GM19455 (cell line): ENCODE measurements around the gene LRRC25.

Experiments
- ATAC-seq: cut with Tn5 transposase; IDR thresholded peaks from one replicate; pipeline ENCODE4 v1.9.1; 2021; ENCODE audit not compliant: unreplicated experiment

LRRC25 gene

DNA sequence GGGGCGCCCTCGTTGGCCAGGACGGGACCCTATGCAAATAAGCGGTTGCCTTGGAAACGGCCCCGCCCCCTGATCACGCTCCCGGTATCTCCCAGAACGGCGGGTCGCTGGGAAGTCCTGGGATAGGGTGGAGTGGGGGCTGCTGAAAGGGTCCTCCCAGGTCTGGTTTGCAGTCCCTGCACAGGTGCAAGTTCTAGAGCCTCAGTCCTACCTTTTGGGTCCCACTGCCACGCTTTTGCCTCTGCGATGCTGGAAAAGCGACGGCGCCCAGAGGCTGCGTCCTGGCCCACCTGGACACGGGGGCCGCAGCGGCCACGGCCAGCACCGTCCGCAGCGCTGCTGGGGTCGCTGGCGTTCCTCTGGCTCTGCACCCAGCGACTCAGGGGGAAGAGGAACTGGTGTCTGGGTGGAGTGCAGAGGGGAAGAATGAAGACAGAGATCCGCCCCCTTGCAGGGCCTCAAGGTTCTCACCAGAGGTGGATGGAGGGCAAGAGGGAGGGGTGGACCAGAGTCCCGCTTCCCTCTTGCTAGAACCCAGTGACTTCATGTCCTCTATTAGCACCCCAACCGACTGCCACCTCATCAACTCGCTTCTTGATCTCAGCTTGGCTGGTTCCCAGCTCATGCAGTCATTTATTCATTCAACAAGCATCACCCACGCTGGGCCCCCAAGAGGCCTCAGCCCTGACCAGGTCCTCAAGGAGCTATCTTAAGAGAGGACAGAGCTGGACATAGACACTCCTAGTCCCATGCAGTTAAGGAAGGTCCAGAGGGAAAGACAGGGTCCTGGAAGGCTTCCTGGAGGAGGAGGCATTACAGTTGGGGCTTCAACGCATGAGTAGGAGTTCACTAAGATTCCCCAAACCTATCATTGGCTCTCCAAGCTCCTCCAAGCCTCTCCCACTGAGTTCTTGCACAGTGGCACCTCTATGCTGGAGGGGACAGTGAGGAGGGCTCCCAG is at the start of gene LRRC25:
TSS of gene LRRC25 (minus strand) at position 381 of the 961 bp plus-strand sequence. CDS start 659 bp downstream, outside the sequence.
- no peak for ATAC-seq

- no peak for ATAC-seq
Measured at GRCh38 chr19:18446811-18447359, 49.5 kb upstream of the LRRC25 start.

DNA sequence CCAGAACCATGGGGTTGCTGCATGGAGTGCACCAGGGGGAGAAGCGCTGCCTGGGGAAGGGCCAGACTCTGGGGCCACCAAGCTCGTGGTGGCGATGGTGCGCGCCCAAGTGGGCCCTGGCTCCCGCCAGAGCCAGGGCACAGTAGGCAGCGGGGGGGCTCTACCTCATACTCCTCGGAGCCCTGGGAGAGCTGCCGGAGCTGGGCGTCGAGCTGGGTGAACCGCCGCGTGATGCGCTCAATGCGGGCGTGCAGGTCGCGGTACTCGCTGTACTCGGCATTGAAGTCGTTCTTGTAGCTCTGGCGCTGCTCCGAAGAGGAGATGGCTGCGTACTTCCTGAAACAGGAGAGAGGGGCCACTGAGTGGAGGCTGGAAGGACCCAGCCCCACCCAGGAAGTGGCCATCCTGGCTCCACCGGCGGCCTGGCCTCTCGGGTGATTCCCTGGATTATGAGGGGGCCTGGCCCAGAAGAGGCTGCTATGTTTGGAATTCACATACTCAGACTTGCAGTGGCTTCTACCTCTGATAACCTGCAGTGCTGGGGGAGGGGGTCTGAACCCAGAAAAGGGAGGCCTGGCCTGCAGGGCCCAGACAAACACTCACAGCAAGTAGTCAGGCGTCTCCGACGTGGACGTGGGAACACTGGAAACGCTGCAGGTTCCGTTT is 48.9 kb upstream of the LRRC25 start:
- ATAC-seq, result no peak

- no peak for ATAC-seq
Measured at GRCh38 chr19:18445262-18445948, 48.0 kb upstream of the LRRC25 start.

GRCh38 chr19:18444513-18444912 is 47.1 kb upstream of the LRRC25 start:
- ATAC-seq, result no peak

DNA sequence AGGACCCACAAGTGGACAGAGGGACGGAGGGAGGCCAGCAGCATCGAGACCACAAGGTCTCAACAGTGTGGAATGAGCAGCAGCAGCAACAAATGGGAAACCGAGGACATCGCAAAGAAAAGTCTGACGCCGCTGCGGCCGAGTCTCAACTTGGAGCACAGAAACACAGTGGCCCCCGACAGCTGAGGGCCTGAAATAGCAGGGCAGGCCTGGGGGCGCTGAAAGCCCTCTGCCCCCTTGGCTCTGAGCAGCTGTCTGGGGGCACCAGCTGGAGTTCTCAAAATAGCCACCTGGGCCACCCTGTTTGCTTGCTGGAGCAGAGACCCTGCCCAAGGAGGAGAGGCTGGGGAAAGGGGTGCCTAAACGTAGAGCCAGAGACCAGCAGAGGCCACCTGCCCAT is 46.4 kb upstream of the LRRC25 start:
- no peak for ATAC-seq

GRCh38 chr19:18443406-18443805 is 46.0 kb upstream of the LRRC25 start:
- ATAC-seq, result no peak

- ATAC-seq, result no peak
Measured at GRCh38 chr19:18442941-18443340, 45.5 kb upstream of the LRRC25 start.

DNA sequence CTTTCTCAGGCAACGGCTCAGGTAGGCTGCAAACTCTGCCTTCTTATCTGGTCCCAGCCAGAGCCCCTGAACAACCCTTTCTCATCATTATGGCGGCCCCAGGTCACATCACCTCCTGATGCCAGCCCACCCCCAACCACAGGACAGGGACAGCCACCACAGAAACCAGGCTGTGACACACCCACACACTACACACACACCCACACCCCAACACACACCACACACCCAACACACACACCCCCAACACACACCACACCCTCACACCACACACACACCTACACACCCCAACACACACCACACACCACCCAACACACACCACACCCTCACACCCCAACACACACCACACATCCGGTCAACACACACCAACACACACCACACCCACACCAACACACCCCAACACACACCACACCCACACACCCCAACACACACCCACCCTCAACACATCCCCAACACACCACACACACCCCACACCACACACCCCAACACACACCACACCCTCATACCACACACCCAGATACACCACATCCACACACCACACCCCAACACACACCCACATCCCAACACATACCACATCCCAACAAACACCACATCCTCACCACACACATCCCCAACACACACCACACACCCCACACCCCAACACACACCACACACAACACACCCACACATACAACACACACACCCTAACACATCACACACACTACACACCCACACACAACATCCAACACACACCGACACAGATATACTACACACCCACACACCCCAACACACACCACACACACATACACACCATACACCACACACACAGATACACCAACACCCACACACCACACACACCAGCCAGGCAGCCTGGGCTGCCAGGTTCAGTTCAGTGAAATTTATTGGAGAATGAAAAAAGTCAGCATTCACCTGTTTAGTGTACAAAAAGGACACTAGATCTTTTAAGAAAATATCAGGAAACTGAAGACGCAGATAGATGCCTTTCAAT is 44.7 kb upstream of the LRRC25 start:
- no peak for ATAC-seq

DNA sequence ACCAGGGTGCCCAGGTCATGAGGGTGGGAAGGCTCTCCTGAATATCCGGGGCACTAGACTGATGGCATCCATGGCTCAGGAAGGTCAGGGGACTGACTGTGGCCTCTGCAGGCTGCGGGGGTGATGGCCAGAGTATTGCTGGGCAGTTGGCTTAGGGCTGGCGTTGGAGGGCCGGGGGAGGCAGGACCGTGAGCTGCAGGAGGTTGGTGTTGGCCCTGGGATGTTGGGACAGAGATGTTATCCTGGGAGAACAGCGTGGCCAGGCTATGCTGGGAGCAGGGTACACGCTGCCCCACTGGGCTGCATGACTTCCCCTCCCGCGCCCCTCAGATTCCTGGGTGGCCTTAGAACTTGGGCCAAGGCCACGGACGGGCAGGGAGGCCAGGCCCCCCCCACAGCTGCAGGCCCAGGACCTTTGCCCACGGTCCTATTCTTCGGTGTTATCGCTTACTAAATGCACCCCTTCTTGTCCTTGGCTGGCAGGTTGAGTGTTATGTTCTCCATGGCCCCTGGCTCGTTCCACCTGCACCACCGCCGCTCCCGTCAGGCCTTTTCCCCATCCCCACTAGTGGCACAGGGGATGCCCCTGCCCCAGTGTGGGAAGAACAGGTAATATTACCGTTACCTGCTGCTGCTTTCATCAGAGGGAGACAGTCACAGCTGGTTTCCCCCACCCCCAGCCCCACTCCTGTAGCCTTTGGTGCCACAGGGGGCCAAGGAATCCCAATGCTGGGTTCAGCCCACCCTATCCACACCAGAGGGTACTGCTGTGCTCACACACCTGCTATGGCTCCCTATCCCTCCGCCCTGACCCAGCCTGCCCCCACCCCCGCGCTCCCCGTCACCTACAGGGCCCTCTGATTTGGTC is 43.7 kb upstream of the LRRC25 start:
- ATAC-seq, result no peak

GRCh38 chr19:18440415-18440877 is 43.0 kb upstream of the LRRC25 start:
- no peak for ATAC-seq

GRCh38 chr19:18439910-18440237 is 42.5 kb upstream of the LRRC25 start:
- ATAC-seq, result no peak

DNA sequence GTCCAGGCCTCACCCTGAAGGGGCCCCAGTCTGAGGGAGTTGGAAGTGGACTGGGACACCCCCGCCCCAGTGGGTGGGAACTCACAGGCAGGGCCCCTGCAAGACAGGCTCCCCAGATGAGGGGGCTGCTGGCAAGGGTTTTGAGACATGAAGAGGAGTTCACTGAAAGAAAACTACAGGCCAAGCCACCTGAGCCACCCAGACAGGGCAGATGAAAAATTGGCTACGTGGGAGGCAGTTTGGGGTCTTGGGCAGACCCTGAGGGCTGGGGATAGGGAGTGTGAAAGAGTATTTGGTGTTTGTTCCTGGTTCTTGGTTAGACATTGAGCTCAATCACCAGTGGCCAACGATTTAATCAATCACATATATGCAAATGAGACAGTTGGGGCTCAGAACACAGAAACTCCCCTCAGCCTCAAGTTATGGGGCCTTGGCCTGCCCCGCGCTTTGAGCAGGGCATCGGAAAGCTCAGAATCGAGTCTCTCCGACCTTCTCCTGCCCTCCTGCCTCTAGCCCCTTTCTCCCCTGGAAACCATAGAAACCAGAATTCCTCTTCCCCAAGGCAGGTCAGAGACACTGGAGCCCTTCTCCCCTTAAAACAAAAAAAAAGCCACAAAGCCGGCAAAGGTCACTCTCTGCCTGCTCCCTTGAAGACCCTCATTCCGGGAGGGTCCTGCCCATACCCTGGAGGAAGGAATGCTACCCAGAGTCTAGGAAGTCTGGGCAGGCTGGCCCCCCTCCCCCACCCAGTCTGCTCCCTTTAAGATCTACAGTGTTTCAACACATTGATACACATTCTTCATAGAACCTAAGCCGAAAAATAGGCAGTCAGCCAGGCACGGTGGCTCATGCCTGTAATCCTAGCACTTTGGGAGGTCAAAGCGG is 41.8 kb upstream of the LRRC25 start:
- no peak for ATAC-seq

DNA sequence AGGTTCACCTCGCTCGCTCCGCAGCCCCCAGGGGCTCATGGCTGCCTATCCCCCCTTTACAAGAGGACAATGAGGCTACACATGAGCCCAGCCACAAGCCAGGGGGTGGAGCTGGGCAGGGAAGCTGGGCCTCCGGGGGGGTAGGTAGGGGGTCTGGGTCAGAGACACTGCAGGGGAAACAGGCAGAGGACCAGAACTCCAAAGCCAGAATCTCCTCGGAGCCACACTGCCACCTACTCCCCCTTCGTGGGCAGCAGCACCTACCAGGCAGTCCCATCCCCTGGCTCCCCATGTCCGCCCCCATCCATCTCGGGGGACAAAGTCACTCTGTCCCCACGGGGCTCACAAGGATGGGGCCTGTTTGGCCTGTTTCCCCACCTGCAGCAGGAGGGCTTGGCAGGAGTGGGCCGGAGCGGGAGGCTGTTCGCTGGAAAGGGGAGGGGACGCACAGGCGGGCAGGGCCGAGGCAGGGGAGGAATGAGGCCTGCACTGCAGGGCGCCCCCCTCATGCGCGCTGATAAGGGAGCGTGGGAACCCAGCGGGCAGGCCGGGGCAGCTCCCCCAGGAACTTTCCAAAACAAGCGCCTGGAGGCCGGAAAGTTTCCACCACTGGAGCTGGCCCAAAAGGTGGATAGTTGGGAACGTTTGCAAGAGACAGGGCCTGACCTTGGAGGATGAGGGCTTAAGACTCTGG is 41.1 kb upstream of the LRRC25 start:
- no peak for ATAC-seq

DNA sequence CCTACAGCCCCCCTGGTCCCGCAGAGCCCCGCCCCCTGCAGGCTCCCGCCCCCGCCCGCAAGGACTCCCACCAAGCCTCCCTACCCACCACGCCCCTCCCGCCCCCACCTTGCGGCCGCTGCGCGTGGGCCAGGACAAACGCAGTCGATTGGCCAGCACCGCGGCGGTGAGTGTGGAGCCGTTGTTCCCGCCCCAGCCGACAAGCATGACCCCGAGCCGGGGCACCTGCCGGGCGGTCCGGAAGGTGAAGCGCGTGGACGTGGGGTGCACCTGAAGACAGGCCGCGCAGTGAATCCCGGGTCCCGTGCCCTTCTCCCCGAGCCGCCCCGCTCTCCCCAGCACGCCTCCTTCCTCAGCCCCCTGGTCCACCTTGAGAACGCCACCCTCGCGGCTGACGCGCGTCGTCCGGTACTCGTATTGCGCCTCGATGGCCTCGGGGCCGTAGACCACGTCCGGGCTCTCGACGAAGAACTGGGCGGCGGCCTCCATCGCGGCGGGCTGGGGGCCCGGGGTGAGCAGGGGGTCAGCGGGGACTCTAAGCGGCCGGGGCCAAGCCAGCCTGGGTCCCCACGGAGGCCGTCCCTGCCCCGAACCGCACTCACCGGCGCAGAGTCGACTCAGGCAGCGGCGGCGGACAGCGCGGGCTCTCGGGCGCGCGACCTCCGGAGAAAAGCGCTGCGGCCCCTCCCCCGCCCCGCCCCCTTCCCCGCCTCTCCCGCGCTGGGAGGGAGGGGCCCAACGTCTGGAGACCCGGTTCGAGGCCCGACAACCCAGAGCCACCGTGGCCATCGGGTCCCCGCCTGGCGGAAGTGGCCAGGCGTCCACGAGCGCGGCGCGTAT is 40.3 kb upstream of the LRRC25 start, which contains the start of gene ISYNA1:
TSS of gene ISYNA1 (minus strand) at position 643 of the 840 bp plus-strand sequence. CDS start at position 489, 154 bp downstream.
- no peak for ATAC-seq

DNA sequence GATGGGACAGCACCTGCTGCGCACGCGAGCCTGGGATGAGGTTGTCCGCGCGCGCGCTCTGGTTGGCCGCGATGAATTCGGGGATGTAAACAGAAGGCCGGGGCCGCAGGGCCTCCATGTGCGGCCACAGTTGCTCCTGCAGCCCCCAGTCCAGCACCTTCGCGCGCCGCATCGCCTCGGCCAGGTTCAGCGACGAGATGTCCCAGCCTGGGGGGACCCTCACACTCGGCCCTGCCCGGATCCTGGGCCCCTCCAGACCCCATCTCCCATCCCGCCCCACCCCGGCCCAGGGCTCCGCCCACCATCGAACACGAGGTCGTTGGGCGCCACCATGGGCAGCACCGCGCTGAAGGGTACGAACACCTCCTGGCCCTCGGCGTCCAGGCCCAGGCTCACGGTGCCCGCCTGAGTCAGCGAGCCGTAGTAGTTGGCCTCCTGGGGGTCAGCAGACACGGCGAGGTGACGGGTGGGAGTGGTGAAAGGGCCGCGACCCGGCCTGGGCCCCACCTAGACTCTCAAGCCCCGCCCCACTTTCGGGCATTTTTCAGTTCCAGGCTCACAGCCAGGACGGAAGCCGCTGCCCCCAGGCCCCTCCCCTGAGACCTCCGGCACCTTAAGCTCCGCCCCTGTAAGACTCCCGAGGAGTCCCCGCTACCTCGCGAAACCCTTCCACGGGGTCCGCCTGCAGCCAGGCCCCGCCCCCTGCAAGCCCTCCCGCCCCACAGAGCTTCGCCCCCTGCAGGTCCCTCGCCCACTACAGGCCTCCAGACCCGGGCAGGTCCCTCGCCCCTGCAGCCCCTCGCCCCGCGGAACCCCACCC is 39.5 kb upstream of the LRRC25 start:
- no peak for ATAC-seq
